GM10847 (cell line): ENCODE data around the gene CMYA5.

Source experiments
- POLR2A ChIP-seq: IDR thresholded peaks from 2 replicates; pipeline ENCODE4 v1.6.1; 2011; ENCODE audit not compliant: insufficient read length; ENCODE audit errors: extremely low read depth

The CMYA5 gene

DNA sequence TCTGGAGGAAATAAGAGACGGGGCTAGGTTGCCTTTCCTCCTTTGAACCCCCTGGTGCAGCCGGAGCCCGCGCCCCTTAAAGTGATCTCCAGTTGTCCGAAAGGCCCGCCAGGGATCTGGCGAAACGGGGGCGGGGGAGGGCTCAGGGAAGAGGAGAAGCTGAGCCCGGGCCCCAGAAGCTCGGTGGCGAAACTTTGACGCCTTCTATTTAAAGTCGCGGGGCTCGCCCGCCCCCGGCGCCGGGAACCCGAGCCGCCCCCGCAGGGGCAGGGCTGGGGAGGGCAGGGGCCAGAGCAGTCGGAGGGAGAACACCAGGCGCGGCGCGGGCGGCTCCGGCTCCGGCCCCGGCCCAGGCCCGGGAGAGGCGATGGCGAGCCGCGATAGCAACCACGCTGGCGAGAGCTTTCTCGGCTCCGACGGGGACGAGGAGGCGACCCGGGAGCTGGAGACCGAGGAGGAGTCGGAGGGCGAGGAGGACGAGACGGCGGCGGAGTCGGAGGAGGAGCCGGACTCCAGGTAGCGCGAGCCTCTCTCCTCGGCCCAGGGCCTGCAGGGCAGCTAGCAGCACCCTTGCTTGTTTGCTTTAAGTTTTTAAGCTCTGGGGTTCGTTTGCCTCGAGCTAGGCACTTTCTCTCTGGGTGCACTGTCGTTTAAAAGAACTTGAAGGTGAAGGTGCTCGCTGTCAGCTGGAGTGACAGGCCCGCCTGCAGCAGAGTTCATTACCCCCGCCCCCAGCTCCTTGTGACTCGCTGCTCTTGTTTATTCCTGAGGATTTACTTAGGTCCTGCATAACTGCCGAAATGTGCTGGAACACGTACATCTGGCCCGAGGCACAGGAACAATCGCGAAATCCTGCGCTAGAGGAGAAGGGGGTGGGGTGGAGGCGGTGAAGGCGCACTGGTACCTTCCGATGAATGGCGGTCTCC, at the start of gene CMYA5:
CMYA5 (plus strand) TSS at position 296 of the 926 bp plus-strand sequence; CDS start at position 368, 72 bp downstream.
- no peak for TF ChIP-seq POLR2A

DNA sequence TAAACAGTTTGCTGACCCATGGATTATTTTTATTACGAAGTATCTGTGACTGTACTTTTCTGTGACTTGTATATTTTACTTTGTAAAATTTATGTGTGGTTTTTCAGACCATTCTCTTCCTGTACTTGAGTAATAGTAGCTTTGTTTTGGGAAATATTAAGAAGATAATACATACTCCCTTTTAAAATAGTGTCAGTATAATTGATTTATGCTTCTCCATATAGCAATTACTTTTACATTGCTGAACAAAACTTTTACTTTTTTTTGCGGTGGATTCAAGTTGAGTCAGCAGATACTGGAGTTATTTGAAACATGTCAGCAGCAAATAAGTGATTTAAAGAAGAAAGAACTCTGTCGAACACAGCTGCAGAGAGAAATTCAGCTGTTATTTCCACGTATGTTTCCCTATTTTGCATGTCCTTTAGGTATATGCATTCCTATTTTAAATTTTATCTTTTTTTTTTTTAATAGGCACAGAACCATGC, 49.0 kb upstream of the CMYA5 start:
- TF ChIP-seq POLR2A = no peak

- TF ChIP-seq POLR2A = no peak
Observed at GRCh38 chr5:79641414-79641813, 48.2 kb upstream of the CMYA5 start.

DNA sequence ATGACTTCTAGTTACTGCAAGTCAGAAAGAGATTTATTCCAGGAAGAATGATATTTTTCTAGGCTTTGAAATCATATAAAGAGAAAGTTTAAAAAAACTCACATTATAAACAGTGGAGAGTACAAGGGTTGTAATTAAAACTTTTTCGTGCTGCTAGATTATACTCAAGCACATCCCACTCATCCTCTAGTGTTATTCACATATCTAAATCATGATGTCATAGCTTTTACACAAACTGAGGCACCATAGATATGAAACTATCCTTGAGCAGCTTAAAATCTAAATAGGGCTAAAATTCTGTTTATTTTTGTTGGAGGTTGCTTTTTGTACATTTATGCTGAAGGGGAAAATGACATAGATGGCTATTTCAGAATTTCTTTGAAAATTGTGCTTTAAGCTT, 47.4 kb upstream of the CMYA5 start:
- no peak for TF ChIP-seq POLR2A

DNA sequence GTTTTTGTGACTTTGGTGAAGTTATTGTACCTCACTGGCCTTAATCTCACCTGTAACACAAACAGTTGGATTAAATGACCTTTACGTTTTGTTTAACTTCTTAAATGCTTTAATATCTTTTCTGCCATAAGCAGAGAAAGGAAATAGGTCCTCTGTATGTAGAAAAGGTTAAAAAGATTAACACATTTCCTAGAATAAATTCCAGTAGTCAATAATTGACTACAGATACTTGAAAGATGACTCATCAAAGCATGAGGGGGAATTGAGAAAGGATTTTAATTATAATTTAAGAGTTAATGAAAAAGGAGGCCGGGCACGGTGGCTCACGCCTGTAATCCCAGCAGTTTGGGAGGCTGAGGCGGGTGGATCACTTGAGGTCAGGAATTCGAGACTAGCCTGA, 35.8 kb upstream of the CMYA5 start:
- TF ChIP-seq POLR2A = no peak

GRCh38 chr5:79663212-79663611, 26.4 kb upstream of the CMYA5 start:
- TF ChIP-seq POLR2A = no peak

DNA sequence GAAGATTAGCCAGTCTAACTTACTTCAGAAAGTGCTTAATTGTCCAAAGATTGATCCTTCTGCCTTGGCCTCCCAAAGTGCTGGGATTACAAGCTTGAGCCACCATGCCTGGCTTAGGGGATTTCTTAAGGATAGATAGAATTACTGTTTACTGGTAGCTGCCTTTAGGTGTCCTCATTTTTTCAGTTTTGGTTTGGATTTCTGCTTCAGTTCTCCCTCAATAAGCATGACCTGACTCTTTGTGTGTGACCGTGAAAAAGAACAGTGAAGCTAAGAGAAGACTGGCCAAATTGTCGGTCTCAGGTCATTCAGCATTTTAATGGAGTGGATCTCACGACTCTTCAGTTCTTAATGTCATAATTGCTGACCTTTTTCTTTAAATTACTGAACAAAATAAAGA, 22.9 kb upstream of the CMYA5 start:
- no peak for TF ChIP-seq POLR2A

- no peak for TF ChIP-seq POLR2A
Observed at GRCh38 chr5:79672392-79672791, 17.2 kb upstream of the CMYA5 start.

DNA sequence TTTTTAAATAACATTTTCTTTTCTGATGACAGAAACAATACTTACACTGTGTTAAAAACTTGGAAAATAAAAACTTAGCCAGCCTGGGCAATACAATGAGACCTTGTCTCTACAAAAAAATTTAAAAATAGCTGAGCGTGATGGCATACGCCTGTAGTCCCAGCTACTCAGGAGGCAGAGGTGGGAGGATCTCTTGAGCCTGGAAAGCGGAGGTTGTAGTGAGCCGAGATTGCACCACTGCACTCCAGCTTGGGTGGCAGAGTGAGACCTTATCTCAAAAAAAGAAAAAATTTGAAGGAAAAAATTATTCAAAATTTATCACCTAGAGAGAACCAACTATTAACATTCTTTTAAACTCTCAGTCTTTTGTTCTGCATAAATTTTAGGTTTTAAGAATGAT, 4.9 kb upstream of the CMYA5 start:
- no peak for TF ChIP-seq POLR2A

- TF ChIP-seq POLR2A = no peak
Observed at GRCh38 chr5:79685627-79686026, 4.0 kb upstream of the CMYA5 start.

- no peak for TF ChIP-seq POLR2A
Observed at GRCh38 chr5:79686799-79687198, 2.8 kb upstream of the CMYA5 start.

GRCh38 chr5:79687889-79688288, 1.7 kb upstream of the CMYA5 start:
- TF ChIP-seq POLR2A = no peak

DNA sequence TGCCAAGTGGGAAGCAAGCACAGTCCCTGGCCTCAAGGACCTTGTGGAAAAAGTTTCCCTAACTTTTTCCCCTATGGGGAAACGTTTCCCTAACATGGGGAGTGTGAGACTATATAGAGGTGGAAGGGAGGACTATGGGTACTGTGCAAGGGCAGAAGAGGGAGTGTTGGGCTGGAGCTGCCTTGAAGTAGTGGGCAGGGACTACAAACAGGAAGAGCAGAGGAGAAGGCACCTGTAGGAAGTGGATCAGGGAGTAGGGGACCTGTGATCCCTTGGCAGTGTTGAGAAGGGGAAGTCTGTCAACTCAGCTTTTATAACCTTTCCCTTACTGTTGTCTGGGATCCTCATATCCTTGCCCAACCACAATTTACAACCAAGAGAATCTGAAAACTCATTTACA, 1.4 kb downstream of the CMYA5 start:
- no peak for TF ChIP-seq POLR2A

- TF ChIP-seq POLR2A = no peak
Observed at GRCh38 chr5:79692596-79692995, 3.0 kb downstream of the CMYA5 start.

DNA sequence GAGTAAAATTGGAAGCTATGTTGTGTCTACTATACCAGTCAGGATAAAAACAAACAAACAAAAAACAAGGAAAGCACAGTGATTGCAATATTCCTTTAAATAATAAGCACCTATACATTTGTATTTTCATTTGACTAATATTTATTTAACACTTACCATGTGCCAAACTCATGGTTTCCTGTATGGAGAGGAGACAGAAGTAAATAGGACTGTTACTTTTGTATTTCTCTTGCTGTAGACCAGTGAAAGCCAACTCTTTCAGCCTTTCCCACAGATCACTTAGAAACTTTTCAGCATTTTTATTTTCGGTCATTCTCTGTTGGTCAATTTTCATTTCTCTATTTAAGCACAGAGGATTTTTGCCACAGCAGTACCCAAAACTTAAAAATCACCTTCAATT, 4.5 kb downstream of the CMYA5 start:
- no peak for TF ChIP-seq POLR2A

GRCh38 chr5:79694652-79695051, 5.0 kb downstream of the CMYA5 start:
- no peak for TF ChIP-seq POLR2A

DNA sequence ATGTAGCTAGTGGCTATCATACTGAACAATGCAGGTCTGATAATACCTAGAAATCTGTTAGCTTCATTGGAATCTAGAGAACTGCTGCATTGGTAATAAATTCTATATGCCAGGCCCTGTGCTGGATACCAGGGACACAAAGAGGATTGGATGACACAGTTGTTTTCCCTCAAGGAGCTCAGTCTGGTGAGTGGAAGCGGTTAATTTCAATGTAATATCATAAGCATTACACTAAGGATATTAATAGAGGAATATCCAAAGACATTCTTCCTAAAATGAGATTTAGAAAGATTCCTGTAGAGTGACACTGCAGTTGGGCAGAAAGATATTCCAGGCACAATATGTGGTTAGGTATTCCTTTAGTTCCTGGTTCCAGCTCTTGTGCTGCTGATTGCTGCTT, 5.9 kb downstream of the CMYA5 start:
- no peak for TF ChIP-seq POLR2A
